Measurements from ENCODE around the gene SPN. TPM values are rescaled to one million over a fixed set of nuclear protein-coding genes. Genes with fewer than 3 reads are reported as not detected.
"Not testable (repeated sequence)": the region's sequence is repeated elsewhere in the genome, so short reads cannot be mapped to it uniquely, and the experiment has no call there.

SPN gene
- total and polyA plus RNA-seq, 5 donors from 2014 or later = 103 to 149 (median 134) TPM

DNA sequence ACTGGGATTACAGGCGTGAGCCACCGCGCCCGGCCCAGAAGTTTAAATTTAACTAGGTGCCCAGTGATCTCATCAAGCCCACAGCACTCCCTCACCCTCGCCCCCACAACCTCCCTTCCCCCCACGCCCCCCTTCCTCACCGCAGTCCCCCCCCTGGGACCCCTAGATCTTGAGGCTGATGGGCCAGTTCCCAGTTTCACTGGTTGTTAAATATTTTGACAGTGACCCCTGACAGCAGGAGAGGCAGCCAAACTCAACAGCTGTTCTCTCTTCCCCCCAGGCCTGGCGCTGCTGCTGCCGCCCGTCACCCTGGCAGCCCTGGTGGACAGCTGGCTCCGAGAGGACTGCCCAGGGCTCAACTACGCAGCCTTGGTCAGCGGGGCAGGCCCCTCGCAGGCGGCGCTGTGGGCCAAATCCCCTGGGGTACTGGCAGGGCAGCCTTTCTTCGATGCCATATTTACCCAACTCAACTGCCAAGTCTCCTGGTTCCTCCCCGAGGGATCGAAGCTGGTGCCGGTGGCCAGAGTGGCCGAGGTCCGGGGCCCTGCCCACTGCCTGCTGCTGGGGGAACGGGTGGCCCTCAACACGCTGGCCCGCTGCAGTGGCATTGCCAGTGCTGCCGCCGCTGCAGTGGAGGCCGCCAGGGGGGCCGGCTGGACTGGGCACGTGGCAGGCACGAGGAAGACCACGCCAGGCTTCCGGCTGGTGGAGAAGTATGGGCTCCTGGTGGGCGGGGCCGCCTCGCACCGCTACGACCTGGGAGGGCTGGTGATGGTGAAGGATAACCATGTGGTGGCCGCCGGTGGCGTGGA is 31.5 kb downstream of the SPN start:
- Mint-ChIP-seq H3K9me3 (no peaks in the 10 kb centered on the region), H3K4me1 (peaks cover 0 to 10% (median 5%) of the 10 kb centered on the region in 4 donors), H3K36me3 (no peaks in the 10 kb centered on the region), H3K4me3 (no peak overlapping the region), H3K27me3 (peaks cover 4% of the 10 kb centered on the region), H3K27ac (no peak overlapping the region)
- ATAC-seq (ENCODE audit: low read depth in 2 of 2) = no peak
- Histone ChIP-seq H3K27ac (ENCODE audit: insufficient read depth, low read length, poor library complexity, severe bottlenecking) (no peak overlapping the region), H3K9me3 (ENCODE audit: control insufficient read depth in 2 of 2, low read length in 2 of 2) (no peaks in the 10 kb centered on the region), H3K4me1 (ENCODE audit: control insufficient read depth, insufficient read depth, low read length, poor library complexity, severe bottlenecking) (peaks cover 4% of the 10 kb centered on the region), H3K27me3 (ENCODE audit: control insufficient read depth, insufficient read depth, low read length) (no peaks in the 10 kb centered on the region), H3K36me3 (ENCODE audit: control insufficient read depth, insufficient read depth, low read length) (no peaks in the 10 kb centered on the region), H3K4me3 (ENCODE audit: low read depth, low read length) (no peak overlapping the region)
- DNase-seq = no peak

DNA sequence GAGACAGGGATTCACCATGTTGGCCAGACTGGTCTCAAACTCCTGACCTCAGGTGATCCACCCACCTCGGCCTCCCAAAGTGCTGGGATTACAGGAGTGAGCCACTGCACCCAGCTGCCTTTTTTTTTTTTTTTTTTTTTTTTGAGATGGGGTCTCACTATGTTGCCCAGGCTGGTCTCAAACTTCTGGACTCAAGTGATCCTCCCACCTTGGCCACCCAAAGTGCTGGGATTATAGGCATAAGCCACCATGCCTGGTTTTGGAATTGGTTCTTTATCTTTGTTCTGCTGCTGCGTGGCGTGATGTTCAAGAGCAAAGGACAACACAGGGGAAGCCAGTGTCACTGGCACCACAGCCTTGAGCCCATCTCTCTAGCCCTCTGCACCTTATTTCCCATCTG is 32.6 kb downstream of the SPN start:
- DNase-seq; H3K4me3 Mint-ChIP-seq; H3K27ac ChIP-seq (ENCODE audit: insufficient read depth, low read length, poor library complexity, severe bottlenecking); H3K4me3 ChIP-seq (ENCODE audit: low read depth, low read length); H3K36me3 ChIP-seq (ENCODE audit: control insufficient read depth, insufficient read depth, low read length); H3K9me3 Mint-ChIP-seq; ATAC-seq (ENCODE audit: low read depth in 2 of 2); H3K4me1 ChIP-seq (ENCODE audit: control insufficient read depth, insufficient read depth, low read length, poor library complexity, severe bottlenecking); H3K27me3 Mint-ChIP-seq; H3K27ac Mint-ChIP-seq; H3K27me3 ChIP-seq (ENCODE audit: control insufficient read depth, insufficient read depth, low read length); H3K9me3 ChIP-seq (ENCODE audit: control insufficient read depth in 2 of 2, low read length in 2 of 2); H3K36me3 Mint-ChIP-seq: not testable (repeated sequence)
- H3K4me1 Mint-ChIP-seq = peaks cover 0 to 14% (median 8%) of the 10 kb centered on the region in 4 donors

DNA sequence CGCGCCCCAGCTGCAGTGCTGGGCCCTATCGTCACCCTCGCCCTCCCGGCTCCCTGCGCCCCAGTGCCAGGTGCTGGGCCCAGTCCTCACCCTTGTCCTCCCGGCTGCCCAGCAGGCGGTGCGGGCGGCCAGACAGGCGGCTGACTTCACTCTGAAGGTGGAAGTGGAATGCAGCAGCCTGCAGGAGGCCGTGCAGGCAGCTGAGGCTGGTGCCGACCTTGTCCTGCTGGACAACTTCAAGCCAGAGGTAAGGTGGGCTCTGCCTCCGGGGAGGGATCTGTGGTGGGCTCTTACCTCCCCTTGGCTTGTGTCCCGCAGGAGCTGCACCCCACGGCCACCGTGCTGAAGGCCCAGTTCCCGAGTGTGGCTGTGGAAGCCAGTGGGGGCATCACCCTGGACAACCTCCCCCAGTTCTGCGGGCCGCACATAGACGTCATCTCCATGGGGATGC is 33.9 kb downstream of the SPN start:
- Mint-ChIP-seq H3K4me1 (peaks cover 0 to 26% (median 15%) of the 10 kb centered on the region in 4 donors), H3K27me3 (peaks cover 4% of the 10 kb centered on the region), H3K9me3 (peaks cover 0 to 2% (median 0%) of the 10 kb centered on the region in 7 donors), H3K36me3 (no peaks in the 10 kb centered on the region), H3K4me3 (no peak overlapping the region), H3K27ac (peak overlapping the region in 1 of 3 donors; percentile 38)
- Histone ChIP-seq H3K9me3 (ENCODE audit: control insufficient read depth in 2 of 2, low read length in 2 of 2) (no peaks in the 10 kb centered on the region), H3K4me1 (ENCODE audit: control insufficient read depth, insufficient read depth, low read length, poor library complexity, severe bottlenecking) (peaks cover 15% of the 10 kb centered on the region), H3K27ac (ENCODE audit: insufficient read depth, low read length, poor library complexity, severe bottlenecking) (no peak overlapping the region), H3K36me3 (ENCODE audit: control insufficient read depth, insufficient read depth, low read length) (no peaks in the 10 kb centered on the region), H3K27me3 (ENCODE audit: control insufficient read depth, insufficient read depth, low read length) (no peaks in the 10 kb centered on the region), H3K4me3 (ENCODE audit: low read depth, low read length) (no peak overlapping the region)
- DNase-seq (no peak), ATAC-seq (ENCODE audit: low read depth in 2 of 2) (no peak)

DNA sequence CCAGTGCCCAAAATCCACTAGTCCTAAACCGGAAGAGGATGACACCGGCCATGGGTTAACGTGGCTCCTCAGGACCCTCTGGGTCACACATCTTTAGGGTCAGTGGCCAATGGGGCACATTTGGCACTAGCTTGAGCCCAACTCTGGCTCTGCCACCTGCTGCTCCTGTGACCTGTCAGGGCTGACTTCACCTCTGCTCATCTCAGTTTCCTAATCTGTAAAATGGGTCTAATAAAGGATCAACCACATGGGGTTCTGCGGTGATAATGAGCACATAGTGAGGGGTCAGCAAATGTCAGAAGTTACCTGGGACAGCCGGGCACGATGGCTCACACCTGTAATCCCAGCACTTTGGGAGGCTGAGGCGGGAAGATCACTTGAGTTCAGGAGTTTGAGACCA is 34.3 kb downstream of the SPN start:
- peaks cover 2 to 30% (median 19%) of the 10 kb centered on the region in 4 donors for H3K4me1 Mint-ChIP-seq
- H3K27me3 ChIP-seq (ENCODE audit: control insufficient read depth, insufficient read depth, low read length) = no peaks in the 10 kb centered on the region
- peaks cover 4% of the 10 kb centered on the region for H3K27me3 Mint-ChIP-seq
- H3K27ac ChIP-seq (ENCODE audit: insufficient read depth, low read length, poor library complexity, severe bottlenecking) = no peak overlapping the region
- H3K36me3 Mint-ChIP-seq = no peaks in the 10 kb centered on the region
- H3K9me3 ChIP-seq (ENCODE audit: control insufficient read depth in 2 of 2, low read length in 2 of 2) = no peaks in the 10 kb centered on the region
- peaks cover 19% of the 10 kb centered on the region for H3K4me1 ChIP-seq (ENCODE audit: control insufficient read depth, insufficient read depth, low read length, poor library complexity, severe bottlenecking)
- no peak overlapping the region for H3K4me3 Mint-ChIP-seq
- ATAC-seq (ENCODE audit: low read depth in 2 of 2) (no peak), DNase-seq (no peak)
- no peaks in the 10 kb centered on the region for H3K36me3 ChIP-seq (ENCODE audit: control insufficient read depth, insufficient read depth, low read length)
- no peak overlapping the region for H3K4me3 ChIP-seq (ENCODE audit: low read depth, low read length)
- peaks cover 0 to 2% (median 0%) of the 10 kb centered on the region in 7 donors for H3K9me3 Mint-ChIP-seq
- peak overlapping the region in 1 of 3 donors; percentile 11 for H3K27ac Mint-ChIP-seq

DNA sequence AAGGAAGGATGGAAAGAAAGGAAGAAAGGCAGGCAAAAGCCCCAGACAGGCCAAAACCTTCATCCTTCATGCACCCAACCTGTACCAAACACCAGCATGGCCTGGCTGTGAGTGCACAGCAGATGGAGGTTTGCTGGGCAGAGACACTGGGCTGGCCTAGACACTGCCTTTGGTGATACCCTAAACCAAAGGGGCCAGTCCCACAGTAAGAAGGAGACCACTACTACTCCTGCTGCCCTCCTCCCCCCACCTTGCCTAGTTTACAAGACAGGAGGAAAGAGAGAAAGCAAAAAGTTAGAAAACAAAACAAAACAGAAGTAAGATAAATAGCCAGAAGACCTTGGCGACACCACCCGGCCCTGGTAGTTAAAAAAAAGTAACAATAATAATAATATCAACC is 35.0 kb downstream of the SPN start:
- DNase-seq (no peak), ATAC-seq (ENCODE audit: low read depth in 2 of 2) (no peak)
- H3K27ac ChIP-seq (ENCODE audit: insufficient read depth, low read length, poor library complexity, severe bottlenecking) = no peak overlapping the region
- no peak overlapping the region for H3K27ac Mint-ChIP-seq
- no peaks in the 10 kb centered on the region for H3K36me3 Mint-ChIP-seq
- H3K27me3 ChIP-seq (ENCODE audit: control insufficient read depth, insufficient read depth, low read length) = no peaks in the 10 kb centered on the region
- H3K9me3 Mint-ChIP-seq = peaks cover 0 to 2% (median 0%) of the 10 kb centered on the region in 7 donors
- H3K4me3 Mint-ChIP-seq = no peak overlapping the region
- H3K4me1 Mint-ChIP-seq = peaks cover 5 to 33% (median 24%) of the 10 kb centered on the region in 4 donors
- H3K4me1 ChIP-seq (ENCODE audit: control insufficient read depth, insufficient read depth, low read length, poor library complexity, severe bottlenecking) = peaks cover 26% of the 10 kb centered on the region
- H3K27me3 Mint-ChIP-seq = peaks cover 4% of the 10 kb centered on the region
- H3K36me3 ChIP-seq (ENCODE audit: control insufficient read depth, insufficient read depth, low read length) = no peaks in the 10 kb centered on the region
- no peak overlapping the region for H3K4me3 ChIP-seq (ENCODE audit: low read depth, low read length)
- no peaks in the 10 kb centered on the region for H3K9me3 ChIP-seq (ENCODE audit: control insufficient read depth in 2 of 2, low read length in 2 of 2)

DNA sequence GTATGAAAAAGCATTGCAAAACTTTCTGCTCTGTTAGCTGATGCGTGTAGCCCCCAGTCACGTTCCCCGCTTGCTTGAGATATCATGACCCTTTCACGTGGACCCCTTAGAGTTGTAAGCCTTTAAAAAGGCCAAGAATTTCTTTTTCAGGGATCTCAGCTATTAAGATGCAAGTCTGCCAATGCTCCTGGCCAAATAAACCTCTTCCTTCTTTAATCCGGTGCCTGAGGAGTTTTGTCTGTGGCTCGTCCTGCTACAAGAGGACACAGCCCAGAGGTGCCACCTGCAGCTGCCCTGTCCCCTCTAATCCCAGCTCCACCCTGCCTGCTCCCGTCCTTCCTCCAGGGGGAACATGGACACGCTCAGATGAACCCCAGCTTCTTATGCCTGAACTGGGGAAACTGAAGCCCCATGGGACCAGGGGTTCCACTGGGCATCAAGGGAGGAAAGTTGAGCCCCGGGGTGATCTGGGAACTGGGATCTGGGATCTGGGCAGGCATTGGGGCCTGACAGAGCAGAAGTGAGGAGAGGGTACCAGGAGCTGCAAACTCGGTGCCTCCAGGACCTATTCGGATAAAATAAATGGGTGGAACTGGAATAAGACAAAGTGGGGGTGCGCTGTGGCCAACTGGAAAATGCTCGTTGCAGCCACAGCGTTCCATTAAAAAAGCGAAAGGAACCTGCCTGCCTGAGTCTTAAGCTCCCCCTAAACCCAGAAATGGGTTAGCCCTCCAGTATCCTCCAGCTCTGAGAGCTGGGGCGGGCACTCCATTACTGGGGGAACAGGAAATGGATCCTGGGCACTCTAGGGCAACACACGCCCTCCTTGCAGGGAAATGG is 35.7 kb downstream of the SPN start:
- H3K9me3 Mint-ChIP-seq = peaks cover 0 to 2% (median 0%) of the 10 kb centered on the region in 7 donors
- peak overlapping the region in 1 of 3 donors; percentile 67 for H3K27ac Mint-ChIP-seq
- no peaks in the 10 kb centered on the region for H3K27me3 ChIP-seq (ENCODE audit: control insufficient read depth, insufficient read depth, low read length)

DNA sequence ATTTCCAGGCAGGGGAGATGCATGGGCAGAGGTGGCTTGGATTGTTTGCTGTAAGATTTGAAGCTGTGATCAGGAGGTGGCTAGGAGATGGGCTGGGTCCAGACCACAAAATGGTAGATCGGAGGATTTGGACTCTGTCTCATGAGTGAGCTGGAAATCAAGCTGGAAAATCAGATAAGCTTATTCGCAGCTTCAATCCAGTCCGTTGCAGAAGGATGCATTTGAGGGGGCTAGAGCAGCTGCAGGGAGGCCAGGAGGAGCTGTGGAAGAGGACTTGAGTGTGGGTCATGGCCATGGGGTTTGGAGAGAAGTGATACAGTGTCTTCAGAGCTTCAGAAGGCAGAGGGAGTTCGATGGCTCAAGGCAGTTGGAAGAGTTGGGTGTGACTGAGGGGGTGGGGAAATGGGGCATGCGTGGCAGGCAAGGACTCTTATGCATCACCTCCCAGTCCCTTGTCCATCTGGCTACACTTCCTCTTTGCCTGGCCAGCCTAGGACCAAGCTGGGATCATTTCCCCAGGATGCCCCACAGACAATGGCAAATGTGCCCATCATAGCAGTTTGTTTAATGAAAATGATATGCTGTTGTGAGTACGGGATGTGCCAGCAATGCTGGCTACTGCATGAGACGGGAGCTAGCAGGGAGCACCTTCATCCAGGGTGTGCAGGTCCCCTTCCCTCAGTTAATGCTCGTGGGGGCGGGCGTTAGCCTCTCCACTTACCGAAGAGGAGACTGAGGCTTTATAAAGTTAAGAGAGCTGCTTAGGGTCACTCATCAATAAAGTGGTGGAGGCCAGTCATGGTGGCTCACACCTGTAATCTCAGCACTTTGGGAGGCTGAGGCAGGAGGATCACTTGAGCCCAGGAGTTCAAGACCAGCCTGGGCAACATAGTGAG is 36.5 kb downstream of the SPN start:
- Histone ChIP-seq H3K36me3 (ENCODE audit: control insufficient read depth, insufficient read depth, low read length) (no peaks in the 10 kb centered on the region), H3K27ac (ENCODE audit: insufficient read depth, low read length, poor library complexity, severe bottlenecking) (no peak overlapping the region), H3K4me3 (ENCODE audit: low read depth, low read length) (no peak overlapping the region), H3K4me1 (ENCODE audit: control insufficient read depth, insufficient read depth, low read length, poor library complexity, severe bottlenecking) (peaks cover 31% of the 10 kb centered on the region), H3K9me3 (ENCODE audit: control insufficient read depth in 2 of 2, low read length in 2 of 2) (no peaks in the 10 kb centered on the region), H3K27me3 (ENCODE audit: control insufficient read depth, insufficient read depth, low read length) (no peaks in the 10 kb centered on the region)
- Mint-ChIP-seq H3K36me3 (no peaks in the 10 kb centered on the region), H3K4me1 (peaks cover 5 to 35% (median 25%) of the 10 kb centered on the region in 4 donors), H3K27me3 (peaks cover 4% of the 10 kb centered on the region), H3K4me3 (peak overlapping the region in 2 of 4 donors; percentile 15 to 85), H3K9me3 (peaks cover 0 to 2% (median 0%) of the 10 kb centered on the region in 7 donors), H3K27ac (peak overlapping the region in 2 of 3 donors; percentile 67 to 71)
- ATAC-seq (ENCODE audit: low read depth in 2 of 2) = no peak
- DNase-seq = no peak

More for the DNA sequence above, 35.7 kb downstream of the SPN start:
- no peaks in the 10 kb centered on the region for H3K36me3 Mint-ChIP-seq
- no peak for ATAC-seq (ENCODE audit: low read depth in 2 of 2)
- H3K4me3 Mint-ChIP-seq = peak overlapping the region in 1 of 4 donors; percentile 85
- H3K4me1 Mint-ChIP-seq = peaks cover 5 to 35% (median 25%) of the 10 kb centered on the region in 4 donors
- Histone ChIP-seq H3K4me1 (ENCODE audit: control insufficient read depth, insufficient read depth, low read length, poor library complexity, severe bottlenecking) (peaks cover 31% of the 10 kb centered on the region), H3K9me3 (ENCODE audit: control insufficient read depth in 2 of 2, low read length in 2 of 2) (no peaks in the 10 kb centered on the region), H3K4me3 (ENCODE audit: low read depth, low read length) (no peak overlapping the region), H3K36me3 (ENCODE audit: control insufficient read depth, insufficient read depth, low read length) (no peaks in the 10 kb centered on the region), H3K27ac (ENCODE audit: insufficient read depth, low read length, poor library complexity, severe bottlenecking) (no peak overlapping the region)
- DNase-seq = no peak
- H3K27me3 Mint-ChIP-seq = peaks cover 4% of the 10 kb centered on the region
